Muscle layer of duodenum (tissue), 2 donors: ENCODE measurements around the gene CYGB.

Experiments
- H3K27ac ChIP-seq: one replicate; pipeline ENCODE4 v1.7.0; 2013; ENCODE audit warnings: mild to moderate bottlenecking, low read length
- H3K27me3 ChIP-seq: one replicate; pipeline ENCODE4 v1.7.0; 2013; ENCODE audit warnings: low read depth, mild to moderate bottlenecking, control low read depth, low read length
- H3K36me3 ChIP-seq, 2 donors: one replicate each; pipeline ENCODE4 v1.7.0; 2013; ENCODE audit warnings: low read length in 2 of 2, control low read depth in 1 of 2, mild to moderate bottlenecking in 1 of 2; ENCODE audit not compliant: insufficient read depth in 2 of 2, control insufficient read depth in 1 of 2
- H3K4me1 ChIP-seq, 2 donors: one replicate each; pipeline ENCODE4 v1.7.0; 2013; ENCODE audit warnings: low read length in 2 of 2, mild to moderate bottlenecking in 2 of 2, control low read depth in 1 of 2, moderate library complexity in 1 of 2; ENCODE audit not compliant: insufficient read depth in 2 of 2, control insufficient read depth in 1 of 2
- H3K4me3 ChIP-seq, 2 donors: one replicate each; pipeline ENCODE4 v1.7.0; 2013; ENCODE audit warnings: low read length in 2 of 2, low read depth in 1 of 2, mild to moderate bottlenecking in 1 of 2
- H3K9me3 ChIP-seq, 2 donors: one replicate each; pipeline ENCODE4 v1.7.0; 2013; ENCODE audit warnings: low read length in 2 of 2, control low read depth in 1 of 2, mild to moderate bottlenecking in 1 of 2; ENCODE audit not compliant: control insufficient read depth in 1 of 2
- donor health status: healthy.

CYGB gene

DNA sequence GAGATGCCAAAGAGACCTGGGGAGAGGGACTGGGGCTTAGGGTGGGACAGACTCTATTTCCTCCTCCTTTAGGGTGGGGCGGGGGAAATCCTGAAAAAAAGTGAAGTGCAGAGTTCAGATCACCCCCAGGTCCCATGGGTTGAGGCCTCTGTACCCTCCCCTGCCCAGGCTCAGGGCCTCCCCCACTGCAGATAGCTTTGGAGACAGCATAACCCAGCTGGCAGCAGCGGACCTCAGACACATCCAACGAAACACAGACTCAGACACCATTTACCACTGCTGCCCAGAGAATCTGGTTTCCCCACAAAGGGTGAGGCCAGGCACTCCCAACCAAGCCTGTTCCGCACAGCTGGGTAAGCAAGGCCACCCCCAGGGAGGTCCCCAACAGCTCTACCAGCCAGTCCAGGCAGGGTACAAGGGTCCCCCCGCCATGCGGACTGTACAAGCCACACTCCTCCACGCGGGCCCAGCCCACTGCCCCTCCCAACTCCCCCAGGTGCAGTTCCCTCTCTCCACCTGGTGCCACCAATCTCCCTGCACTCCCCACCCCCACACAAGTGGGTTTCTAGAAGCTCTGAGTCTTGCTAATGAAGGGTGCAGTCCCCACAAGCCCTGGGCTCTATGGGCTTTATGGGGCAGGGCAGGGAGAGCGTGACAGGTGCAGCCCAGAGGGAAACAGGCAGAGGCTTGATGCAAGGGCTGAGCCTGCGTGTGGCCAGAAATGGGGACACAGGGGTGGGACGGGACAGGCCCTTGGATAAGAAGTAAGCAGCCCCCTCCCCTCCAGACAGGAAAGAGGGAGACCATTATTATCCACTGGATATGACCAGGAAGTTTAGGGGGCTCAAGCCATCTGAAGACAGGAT is 45.2 kb downstream of the CYGB start:
- peak overlapping the region; percentile 35 to 37 for H3K4me3 ChIP-seq
- H3K9me3 ChIP-seq = no peaks in the 10 kb centered on the region
- H3K27ac ChIP-seq = peak overlapping the region; percentile 85
- H3K4me1 ChIP-seq = peaks cover 4 to 10% of the 10 kb centered on the region in 2 donors
- no peaks in the 10 kb centered on the region for H3K36me3 ChIP-seq
- no peaks in the 10 kb centered on the region for H3K27me3 ChIP-seq

DNA sequence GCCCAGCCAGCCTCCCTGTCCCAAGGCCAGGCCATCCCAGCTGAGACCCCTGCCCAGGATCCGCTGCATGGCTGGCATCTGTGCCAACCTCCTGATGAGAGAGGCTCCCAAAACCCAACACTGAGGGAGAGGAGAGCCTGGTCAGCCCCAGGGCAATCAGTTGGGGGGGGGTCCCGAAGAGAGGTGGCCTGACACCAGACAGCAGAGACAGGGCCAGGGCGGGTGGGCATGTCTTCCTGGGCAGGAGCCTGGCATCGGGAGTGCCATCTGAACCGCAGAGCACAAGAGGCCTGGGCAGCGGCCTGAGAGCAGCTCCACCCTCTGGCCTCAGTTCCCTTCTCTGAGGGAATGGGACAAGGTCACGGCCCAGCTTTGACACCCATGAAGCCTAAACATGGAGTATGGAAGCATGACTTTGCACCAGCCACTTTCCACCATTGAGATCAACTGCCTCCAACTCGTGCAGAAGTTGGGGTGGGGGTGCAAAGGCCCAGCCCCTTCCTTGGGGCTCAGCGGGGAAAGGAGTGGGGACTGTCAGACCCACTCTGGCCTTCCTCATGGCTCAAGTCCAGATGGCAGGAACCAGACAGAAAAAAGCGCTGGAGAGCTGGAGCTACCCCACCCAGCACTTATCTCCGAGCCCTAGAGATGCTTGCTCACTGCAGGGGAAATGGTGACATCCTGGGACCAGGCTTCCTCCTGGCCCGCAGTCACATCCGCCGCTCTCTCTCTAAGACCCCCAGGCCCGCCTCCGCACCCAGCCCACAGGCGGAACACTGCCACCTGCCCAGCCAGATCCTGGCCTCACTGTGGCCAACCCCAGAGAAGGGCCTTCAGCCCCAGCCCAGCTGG is 46.0 kb downstream of the CYGB start:
- no peak overlapping the region for H3K4me3 ChIP-seq
- peaks cover 4 to 10% of the 10 kb centered on the region in 2 donors for H3K4me1 ChIP-seq
- H3K27me3 ChIP-seq = no peaks in the 10 kb centered on the region
- H3K36me3 ChIP-seq = no peaks in the 10 kb centered on the region
- no peaks in the 10 kb centered on the region for H3K9me3 ChIP-seq
- peak overlapping the region; percentile 85 for H3K27ac ChIP-seq

DNA sequence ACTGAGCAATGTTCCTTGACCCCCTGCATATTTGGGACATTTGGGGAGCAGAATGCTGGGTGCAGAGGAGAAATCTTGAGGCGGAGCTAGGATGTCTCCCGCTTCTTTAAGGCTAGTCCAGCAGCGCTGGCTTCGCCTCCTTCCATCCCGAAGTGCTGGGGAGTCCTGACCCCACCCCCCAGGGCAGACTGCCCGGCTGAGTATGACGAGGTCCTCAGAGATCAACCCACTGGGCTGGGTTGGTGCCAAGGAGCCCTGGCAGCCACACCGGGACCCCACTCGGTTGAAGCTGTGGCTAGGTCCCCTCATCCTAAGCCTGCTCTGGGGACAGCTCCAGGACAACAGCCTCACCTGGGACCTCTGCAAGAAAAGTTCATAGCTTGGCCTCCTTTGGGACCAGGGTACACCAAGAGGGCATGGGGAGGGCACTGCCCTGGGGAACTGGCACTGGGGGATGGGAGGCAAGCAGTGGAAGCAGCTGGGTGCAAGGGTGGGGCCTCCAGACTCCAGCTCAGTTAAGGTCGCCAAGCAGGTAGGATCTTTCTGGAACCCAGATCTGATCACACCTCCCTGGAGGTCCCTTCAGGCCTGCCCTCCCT is 47.3 kb downstream of the CYGB start:
- Histone ChIP-seq H3K4me1 (peaks cover 4 to 10% of the 10 kb centered on the region in 2 donors), H3K27ac (no peak overlapping the region), H3K9me3 (no peaks in the 10 kb centered on the region), H3K27me3 (no peaks in the 10 kb centered on the region), H3K4me3 (no peak overlapping the region), H3K36me3 (no peaks in the 10 kb centered on the region)

DNA sequence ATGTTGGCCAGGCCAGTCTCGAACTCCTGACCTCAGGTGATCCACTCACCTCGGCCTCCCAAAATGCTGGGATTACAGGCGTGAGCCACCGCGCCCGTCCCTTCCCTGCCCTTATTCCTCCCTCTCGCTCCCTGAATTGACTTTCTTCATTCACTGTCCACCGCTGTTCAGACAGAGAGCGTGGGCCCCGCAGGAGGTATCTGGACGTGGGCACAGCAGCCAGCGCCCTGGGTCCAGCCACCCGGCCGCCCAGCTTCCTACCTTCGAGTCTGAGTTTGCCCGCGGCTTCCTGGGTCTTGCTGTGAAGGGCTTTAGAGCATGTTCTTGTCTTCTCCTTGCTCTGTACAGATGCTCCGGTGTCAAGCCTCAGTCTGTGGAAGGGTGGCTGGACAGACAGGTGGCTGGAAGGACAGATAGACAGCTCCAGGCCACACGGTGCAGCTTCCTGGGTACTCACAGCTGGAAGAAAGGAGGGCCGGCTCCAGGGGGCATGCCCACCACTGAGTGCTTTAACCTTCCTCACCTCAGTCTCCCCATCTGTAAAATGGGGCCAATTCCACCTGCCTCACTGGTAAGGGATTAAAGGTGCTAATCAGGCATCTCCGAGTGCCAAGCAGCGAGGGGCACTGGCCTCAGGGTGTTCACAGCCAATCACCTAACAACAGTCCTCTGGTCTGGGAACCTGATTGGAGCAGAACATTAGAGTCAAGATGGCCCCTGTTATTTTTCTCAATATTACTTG is 49.9 kb downstream of the CYGB start:
- Histone ChIP-seq H3K27me3 (no peaks in the 10 kb centered on the region), H3K27ac (no peak overlapping the region), H3K4me1 (peaks cover 2 to 4% of the 10 kb centered on the region in 2 donors), H3K36me3 (no peaks in the 10 kb centered on the region), H3K9me3 (no peaks in the 10 kb centered on the region), H3K4me3 (no peak overlapping the region)

DNA sequence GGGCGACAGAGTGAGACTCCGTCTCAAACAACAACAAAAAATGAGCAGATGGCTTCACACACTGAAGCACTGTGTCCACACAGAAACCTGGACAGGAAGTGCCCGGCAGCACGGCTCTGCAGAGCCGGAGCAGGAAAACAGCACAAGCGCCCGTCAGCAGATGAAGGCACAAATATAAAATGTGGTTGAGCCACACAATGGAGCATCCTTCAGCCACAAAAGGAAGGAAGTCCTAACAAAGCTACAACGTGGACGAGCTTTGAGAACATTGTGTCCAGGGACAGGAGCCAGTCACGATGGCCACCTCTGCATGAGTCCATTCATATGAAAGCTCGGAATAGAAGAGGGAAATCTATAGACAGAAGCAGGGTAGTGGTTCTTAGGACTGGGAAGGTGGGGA is 51.9 kb downstream of the CYGB start:
- no peaks in the 10 kb centered on the region for H3K36me3 ChIP-seq
- H3K4me3 ChIP-seq = no peak overlapping the region
- no peaks in the 10 kb centered on the region for H3K9me3 ChIP-seq
- no peaks in the 10 kb centered on the region for H3K27me3 ChIP-seq
- H3K27ac ChIP-seq = no peak overlapping the region
- H3K4me1 ChIP-seq = peaks cover 0 to 8% of the 10 kb centered on the region in 2 donors

DNA sequence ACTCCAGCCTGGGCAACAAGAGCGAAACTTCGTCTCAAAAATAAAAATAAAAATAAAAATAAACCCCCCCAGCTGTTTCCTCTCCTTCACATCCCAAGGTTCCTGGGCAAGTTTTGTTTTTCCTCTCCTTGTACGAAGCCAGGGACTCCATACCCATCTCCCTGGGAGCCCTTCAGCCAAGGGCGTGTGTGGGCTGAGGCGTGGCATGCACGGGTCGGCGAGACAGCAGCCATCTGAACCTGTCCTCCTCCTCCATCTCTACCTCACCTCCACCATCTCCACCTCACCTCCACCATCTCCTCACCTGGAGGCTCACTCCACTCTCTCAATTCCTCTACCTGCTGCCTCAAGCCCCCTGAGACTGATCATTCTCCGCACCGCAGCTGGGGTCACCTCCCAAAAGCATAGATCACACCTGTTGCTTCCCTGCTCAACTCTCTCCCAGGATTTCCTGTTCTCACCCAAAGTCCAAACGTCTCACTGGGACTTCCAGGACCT is 53.2 kb downstream of the CYGB start:
- Histone ChIP-seq H3K4me1 (peaks cover 0 to 4% of the 10 kb centered on the region in 2 donors), H3K9me3 (no peaks in the 10 kb centered on the region), H3K36me3 (no peaks in the 10 kb centered on the region), H3K4me3 (no peak overlapping the region), H3K27ac (no peak overlapping the region), H3K27me3 (no peaks in the 10 kb centered on the region)

DNA sequence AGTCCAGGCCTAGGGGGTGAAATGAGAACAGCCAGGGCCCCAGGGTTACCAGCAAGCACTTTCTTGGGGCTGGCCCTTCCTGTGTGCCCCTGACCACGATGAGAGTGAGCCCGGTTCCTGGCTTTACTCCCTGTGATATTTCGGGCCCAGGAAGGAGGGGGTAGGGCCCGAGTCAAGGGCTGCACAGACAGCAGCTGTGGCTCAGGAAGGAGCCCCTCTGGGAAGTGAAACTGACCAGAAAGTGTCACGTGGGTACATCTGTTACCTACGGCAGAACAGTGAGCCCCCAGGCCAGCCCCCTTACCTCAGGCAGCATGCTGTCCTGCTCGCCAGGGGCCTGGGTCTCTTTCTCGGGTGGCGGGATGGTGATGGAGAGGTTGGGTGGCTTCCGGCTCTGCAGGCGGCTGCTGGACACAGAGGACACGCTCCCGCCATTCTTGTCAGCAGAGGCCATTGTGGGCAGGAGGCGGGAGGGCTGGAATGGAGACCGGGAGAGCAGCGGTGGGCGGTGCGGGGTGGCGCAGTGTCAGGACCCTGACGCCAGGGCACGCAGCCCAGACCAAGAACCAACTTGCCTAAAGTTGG is 56.3 kb downstream of the CYGB start:
- H3K36me3 ChIP-seq = no peaks in the 10 kb centered on the region
- H3K4me3 ChIP-seq = no peak overlapping the region
- H3K4me1 ChIP-seq = peaks cover 0 to 4% of the 10 kb centered on the region in 2 donors
- H3K27me3 ChIP-seq = no peaks in the 10 kb centered on the region
- H3K27ac ChIP-seq = no peak overlapping the region
- no peaks in the 10 kb centered on the region for H3K9me3 ChIP-seq

DNA sequence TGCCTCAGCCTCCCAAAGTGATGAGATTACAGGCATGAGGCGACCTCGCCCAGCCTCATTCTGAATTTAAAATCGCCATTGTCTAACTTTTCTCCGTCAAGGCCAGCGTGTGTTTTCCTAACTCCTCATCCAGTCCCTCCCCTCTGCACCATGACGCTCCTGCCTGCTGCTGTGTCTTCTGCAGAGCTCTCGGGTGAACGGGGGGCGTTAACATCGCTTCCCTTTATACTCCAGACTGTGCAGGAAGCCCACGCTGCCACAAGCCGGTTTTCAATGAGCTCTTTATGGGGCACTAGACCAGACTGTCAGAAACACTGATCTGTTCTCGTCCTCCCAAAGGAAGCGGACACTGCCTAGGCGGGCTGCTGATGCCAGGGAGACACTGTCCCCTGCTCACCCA is 56.9 kb downstream of the CYGB start:
- Histone ChIP-seq H3K36me3 (no peaks in the 10 kb centered on the region), H3K4me1 (peaks cover 0 to 4% of the 10 kb centered on the region in 2 donors), H3K4me3 (no peak overlapping the region), H3K9me3 (no peaks in the 10 kb centered on the region), H3K27me3 (no peaks in the 10 kb centered on the region), H3K27ac (no peak overlapping the region)

DNA sequence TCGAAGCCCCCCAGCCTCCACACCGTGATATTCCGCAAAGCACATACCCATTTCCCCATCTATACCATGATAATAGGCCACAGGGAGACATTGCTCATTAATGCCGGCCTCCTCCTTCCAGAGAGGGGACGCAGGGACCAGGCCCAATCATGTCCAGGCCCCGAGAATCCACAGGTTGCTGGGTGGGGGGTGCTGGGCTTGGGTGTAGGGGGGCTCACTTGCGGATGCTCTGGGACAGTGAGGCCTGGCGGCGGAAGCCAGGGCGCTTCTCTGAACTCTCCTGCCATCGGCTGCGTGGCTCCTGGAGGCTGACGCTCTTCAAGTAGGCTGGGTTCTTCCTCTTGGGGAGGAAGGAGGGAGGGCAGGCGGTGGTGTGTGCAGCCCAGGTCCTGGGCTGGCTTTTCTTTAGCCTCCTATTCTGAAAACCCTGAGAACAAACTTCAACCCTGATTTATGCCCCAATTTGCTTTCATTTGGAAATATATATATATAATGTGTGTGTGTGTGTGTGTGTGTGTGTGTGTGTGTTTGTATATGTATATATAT is 57.9 kb downstream of the CYGB start:
- Histone ChIP-seq H3K27me3 (no peaks in the 10 kb centered on the region), H3K9me3 (no peaks in the 10 kb centered on the region), H3K36me3 (no peaks in the 10 kb centered on the region), H3K4me3 (no peak overlapping the region), H3K27ac (no peak overlapping the region), H3K4me1 (peaks cover 0 to 4% of the 10 kb centered on the region in 2 donors)

DNA sequence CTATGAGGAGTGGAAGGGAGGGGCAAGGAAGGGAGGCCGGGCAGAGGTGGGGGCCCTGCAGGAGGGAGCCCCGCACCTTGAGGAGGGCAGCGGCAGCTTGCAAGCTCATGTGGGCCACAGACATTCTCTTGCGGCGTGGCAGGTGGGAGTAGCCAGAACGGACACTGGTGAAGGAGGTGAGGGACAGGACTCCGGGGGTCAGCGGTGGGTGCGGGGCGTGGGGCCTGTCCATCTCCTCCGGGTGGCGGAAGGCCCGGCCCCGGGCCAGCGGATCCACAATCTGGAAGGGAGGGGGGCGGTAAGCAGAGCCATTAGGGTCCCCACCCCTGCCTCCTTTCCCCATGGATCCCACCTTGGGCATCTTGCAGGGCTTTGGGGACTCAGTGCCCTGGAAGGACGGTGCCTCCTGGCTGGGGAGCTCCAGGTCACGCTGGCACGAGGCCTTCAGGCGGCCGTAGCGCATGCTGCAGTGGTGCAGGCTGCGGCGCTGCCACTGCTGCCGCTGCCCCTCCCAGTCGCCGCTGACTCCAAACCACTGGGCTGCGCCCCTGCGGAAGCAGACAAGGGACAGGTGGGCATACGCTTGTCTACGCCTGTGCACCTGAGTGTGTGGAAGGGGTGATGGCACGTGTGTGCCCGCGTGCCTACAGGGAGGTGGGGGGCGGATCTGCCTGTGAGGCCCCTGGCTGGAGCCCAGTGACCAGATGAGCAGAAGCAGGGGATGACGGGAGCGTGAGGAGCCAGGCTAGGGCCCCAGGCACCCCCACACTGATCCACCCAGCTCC is 58.6 kb downstream of the CYGB start:
- H3K4me1 ChIP-seq = peaks cover 0 to 4% of the 10 kb centered on the region in 2 donors
- H3K9me3 ChIP-seq = no peaks in the 10 kb centered on the region
- H3K27ac ChIP-seq = no peak overlapping the region
- H3K27me3 ChIP-seq = no peaks in the 10 kb centered on the region
- H3K36me3 ChIP-seq = no peaks in the 10 kb centered on the region
- no peak overlapping the region for H3K4me3 ChIP-seq
